Neural cell (in vitro differentiated cells): ENCODE data around the gene MYO9A.

Source experiments
- CTCF ChIP-seq: fragments of 450-650 bp; IDR thresholded peaks from 2 replicates; pipeline ENCODE4 v1.5.1; 2014; ENCODE audit warnings: antibody characterized with exemption, mild to moderate bottlenecking, moderate library complexity; ENCODE audit not compliant: poor library complexity, severe bottlenecking
- EP300 ChIP-seq: fragments of 450-650 bp; conservative IDR thresholded peaks from 2 replicates; pipeline ENCODE4 v1.6.1; 2014; ENCODE audit warnings: antibody characterized with exemption, mild to moderate bottlenecking, moderate library complexity; ENCODE audit not compliant: poor library complexity, severe bottlenecking
- EZH2 ChIP-seq: fragments of 200-600, 300-800 bp; shearing (Covaris generic), sonication (generic); IDR thresholded peaks from 2 replicates; pipeline ENCODE4 v1.6.1; 2014; ENCODE audit warnings: antibody characterized with exemption, low read length, borderline replicate concordance, mild to moderate bottlenecking; ENCODE audit not compliant: insufficient read depth, poor library complexity, severe bottlenecking
- POLR2AphosphoS5 ChIP-seq: IDR thresholded peaks from 2 replicates; pipeline ENCODE4 v1.6.1; 2012
- RAD21 ChIP-seq: fragments of 450-650 bp; conservative IDR thresholded peaks from 2 replicates; pipeline ENCODE4 v1.6.1; 2014; ENCODE audit warnings: antibody characterized with exemption, mild to moderate bottlenecking, moderate library complexity
- SMC3 ChIP-seq: fragments of 450-650 bp; conservative IDR thresholded peaks from 2 replicates; pipeline ENCODE4 v1.6.1; 2014; ENCODE audit warnings: antibody characterized with exemption, mild to moderate bottlenecking, moderate library complexity; ENCODE audit not compliant: poor library complexity
- TF ChIP-seq, protein P1 (sequence below): IDR thresholded peaks from 2 replicates; pipeline ENCODE4 v1.6.1; 2012; ENCODE audit warnings: borderline replicate concordance

GRCh38 chr15:71914092-71914491, 203.9 kb downstream of the MYO9A start:
- TF ChIP-seq CTCF (no peak), EZH2 (no peak), RAD21 (no peak), EP300 (no peak), SMC3 (no peak), POLR2AphosphoS5 (no peak)
- TF ChIP-seq, protein P1, sequence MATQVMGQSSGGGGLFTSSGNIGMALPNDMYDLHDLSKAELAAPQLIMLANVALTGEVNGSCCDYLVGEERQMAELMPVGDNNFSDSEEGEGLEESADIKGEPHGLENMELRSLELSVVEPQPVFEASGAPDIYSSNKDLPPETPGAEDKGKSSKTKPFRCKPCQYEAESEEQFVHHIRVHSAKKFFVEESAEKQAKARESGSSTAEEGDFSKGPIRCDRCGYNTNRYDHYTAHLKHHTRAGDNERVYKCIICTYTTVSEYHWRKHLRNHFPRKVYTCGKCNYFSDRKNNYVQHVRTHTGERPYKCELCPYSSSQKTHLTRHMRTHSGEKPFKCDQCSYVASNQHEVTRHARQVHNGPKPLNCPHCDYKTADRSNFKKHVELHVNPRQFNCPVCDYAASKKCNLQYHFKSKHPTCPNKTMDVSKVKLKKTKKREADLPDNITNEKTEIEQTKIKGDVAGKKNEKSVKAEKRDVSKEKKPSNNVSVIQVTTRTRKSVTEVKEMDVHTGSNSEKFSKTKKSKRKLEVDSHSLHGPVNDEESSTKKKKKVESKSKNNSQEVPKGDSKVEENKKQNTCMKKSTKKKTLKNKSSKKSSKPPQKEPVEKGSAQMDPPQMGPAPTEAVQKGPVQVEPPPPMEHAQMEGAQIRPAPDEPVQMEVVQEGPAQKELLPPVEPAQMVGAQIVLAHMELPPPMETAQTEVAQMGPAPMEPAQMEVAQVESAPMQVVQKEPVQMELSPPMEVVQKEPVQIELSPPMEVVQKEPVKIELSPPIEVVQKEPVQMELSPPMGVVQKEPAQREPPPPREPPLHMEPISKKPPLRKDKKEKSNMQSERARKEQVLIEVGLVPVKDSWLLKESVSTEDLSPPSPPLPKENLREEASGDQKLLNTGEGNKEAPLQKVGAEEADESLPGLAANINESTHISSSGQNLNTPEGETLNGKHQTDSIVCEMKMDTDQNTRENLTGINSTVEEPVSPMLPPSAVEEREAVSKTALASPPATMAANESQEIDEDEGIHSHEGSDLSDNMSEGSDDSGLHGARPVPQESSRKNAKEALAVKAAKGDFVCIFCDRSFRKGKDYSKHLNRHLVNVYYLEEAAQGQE: no peak
